ENCODE data around the gene EVI2B. TPM values are rescaled to one million over a fixed set of nuclear protein-coding genes. Genes with fewer than 3 reads are reported as not detected.
"Not testable (repeated sequence)": the region's sequence is repeated elsewhere in the genome, so short reads cannot be mapped to it uniquely, and the experiment has no call there.

Gene EVI2B, protein sequence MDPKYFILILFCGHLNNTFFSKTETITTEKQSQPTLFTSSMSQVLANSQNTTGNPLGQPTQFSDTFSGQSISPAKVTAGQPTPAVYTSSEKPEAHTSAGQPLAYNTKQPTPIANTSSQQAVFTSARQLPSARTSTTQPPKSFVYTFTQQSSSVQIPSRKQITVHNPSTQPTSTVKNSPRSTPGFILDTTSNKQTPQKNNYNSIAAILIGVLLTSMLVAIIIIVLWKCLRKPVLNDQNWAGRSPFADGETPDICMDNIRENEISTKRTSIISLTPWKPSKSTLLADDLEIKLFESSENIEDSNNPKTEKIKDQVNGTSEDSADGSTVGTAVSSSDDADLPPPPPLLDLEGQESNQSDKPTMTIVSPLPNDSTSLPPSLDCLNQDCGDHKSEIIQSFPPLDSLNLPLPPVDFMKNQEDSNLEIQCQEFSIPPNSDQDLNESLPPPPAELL
- polyA plus RNA-seq (2014; cell fraction: cytosol; rRNA removed): not detected in 2 replicates
- polyA plus RNA-seq (2014; cell fraction: nucleus; rRNA removed): not detected in 2 replicates

DNA sequence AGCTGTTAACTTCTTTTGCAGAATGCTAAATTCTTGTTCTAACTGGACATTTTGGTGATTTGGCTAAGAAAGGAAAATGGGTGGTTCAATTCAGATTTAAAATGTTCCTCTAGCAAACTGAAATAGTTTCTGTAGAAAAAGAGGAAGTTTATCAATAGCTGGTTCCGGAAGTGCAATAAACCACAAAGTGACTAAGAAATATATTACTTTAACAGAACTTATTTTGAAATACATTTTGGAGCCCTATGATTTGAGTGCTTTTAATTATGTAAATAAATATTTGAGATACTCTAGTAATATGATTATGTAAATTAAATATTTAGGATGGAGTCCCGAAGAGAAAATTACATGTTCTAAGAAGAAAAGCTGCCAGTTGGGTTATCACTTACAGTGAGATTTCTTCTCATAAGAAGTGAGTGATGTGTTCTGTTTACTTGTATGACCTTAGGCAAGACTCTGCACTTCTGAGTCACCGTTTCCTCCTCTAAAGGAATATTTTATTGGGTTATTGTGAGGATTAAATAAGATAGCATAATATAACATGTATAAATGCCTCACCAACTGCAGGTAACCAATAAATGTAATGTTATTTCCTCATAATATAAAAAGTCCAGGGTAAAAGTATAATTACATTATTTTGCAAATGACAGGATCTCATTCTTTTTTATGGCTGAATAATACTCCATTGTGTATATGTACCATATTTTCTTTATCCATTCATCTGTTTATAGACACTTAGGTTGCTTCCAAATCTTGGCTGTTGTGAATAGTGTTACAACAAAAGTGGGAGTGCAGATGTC is at the start of gene EVI2B:
EVI2B (minus strand) TSS at position 73 of the 800 bp plus-strand sequence. CDS start 8,445 bp downstream, outside the sequence.
- DNase-seq (ENCODE audit: low spot score): no peak

DNA sequence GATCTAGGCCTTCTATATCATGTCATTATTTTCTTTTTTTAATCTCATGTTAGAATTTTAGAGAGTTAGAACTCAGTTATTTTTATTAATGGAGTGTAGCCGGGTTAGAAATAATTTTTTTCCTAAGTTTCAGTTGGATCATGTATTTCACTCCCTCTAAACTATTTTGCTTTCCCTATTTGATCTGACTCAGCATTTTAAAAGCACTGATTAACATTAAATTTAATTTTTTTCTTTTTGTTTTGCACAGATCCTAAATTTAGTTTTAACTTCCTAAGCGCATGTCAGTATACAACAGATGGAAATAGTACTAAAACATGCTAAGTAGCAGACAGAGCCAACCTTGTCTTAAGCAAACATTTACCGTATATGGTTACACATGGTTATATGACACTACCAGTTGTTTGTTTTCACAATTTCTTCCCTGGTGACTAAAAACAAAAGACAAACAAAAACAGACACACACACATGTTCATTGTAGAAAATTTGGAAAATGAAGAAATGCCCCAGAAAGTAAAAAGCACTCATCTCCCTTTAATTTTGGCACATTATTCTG is 44.1 kb upstream of the EVI2B start:
- DNase-seq (ENCODE audit: low spot score): no peak

DNA sequence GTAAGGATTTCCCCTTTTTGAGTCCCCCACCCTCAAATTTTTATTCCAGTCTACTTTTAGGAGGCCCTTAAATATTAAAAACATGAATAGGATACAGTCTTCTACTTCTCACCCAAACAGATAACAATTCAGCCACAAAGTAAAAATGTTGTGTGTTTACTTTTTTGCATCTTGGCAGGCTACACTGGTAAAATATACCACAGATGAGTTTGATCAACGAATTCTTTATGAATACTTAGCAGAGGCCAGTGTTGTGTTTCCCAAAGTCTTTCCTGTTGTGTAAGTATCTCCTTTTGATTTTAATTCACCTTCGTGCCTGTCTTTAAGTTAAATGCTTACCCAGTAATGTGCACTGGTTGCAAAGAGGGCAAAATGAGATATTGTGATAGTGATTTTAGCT is 43.2 kb upstream of the EVI2B start:
- DNase-seq (ENCODE audit: low spot score): no peak

DNA sequence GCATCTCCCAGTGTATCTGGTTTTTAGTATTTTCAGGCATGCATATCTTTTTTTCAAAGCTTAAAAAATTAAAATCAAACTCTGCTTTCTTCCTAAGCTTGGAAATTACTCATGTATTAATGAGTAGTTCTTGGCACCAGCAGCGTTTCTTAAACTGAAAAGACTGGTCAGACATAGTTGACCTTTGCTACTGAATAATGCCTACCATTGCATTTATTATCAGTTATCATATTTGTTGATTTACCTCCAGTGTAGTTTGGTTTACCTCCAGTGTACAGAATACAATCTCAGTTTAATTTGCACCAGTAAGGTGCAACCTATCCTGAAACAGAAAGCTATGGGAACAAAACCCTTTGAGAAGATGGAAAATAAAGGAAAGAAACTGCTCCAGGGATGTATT is 42.1 kb upstream of the EVI2B start:
- DNase-seq (ENCODE audit: low spot score): no peak

DNA sequence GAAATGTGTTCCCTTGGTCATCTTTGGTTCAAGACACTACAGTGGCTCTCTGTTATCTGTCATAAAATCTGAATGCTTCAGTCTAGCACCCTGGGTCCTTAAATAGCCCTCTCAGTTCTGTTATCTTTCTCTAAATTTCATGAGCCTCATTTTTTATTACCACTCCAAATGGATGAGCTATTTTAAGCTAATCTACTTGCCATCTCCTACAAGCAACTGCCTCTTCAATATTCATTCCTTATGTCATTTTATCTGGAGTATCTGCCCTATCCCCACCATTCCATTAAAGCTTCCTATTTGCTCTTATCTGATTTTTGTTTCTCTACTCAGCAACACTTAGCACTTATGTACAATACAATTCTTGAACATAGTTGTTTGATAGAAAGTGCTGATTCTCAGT is 35.6 kb upstream of the EVI2B start:
- peak; percentile 23 for DNase-seq (ENCODE audit: low spot score)

DNA sequence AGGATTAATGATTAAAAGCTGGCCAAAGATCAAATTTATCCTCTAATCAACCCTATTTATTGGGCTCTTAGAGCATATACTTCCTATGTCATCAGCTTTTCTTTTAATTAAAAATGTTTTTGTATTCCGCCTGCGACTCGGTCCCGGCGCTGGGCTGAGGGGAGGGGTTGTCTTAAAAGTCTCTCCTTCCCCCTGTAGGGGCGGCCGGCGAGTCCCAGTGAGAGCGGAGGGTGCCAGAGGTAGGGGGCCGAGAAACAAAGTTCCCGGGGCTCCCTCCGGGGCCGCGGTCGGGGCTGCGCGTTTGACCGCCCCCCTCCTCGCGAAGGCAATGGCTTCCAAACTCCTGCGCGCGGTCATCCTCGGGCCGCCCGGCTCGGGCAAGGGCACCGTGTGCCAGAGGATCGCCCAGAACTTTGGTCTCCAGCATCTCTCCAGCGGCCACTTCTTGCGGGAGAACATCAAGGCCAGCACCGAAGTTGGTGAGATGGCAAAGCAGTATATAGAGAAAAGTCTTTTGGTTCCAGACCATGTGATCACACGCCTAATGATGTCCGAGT is 31.4 kb upstream of the EVI2B start:
- DNase-seq (ENCODE audit: low spot score): not testable (repeated sequence)

DNA sequence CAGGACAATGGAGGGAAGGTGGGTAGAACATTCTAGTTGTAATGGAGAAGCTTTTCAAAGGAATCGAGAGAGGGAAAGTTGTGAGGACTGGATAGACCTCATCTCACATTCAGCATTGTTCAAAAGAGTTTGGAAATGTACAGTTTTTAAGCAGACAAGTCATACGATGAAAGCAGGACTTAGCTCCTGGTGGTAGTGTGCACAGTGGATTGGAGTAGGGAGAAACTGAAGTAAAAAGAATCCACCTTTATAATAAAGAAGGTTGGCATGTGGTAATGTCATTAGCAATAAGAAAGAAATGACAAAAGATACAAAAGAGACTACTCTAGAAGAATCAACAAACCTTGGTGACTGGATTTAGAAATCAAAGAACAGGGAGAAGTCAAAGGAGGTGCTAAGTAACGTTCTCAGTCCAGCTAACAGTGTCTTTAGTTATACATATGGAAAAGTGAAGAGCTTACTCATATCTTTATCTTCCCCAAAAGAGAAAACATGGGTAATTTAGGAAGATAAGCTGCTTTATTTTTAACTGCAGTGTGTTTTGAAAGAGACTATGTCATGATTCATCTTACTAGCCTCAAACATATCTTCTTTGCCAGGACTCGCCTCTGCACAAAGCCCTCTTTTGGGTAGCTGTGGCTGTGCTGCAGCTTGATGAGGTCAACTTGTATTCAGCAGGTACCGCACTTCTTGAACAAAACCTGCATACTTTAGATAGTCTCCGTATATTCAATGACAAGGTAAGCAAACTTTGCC is 26.2 kb upstream of the EVI2B start:
- DNase-seq (ENCODE audit: low spot score): no peak

DNA sequence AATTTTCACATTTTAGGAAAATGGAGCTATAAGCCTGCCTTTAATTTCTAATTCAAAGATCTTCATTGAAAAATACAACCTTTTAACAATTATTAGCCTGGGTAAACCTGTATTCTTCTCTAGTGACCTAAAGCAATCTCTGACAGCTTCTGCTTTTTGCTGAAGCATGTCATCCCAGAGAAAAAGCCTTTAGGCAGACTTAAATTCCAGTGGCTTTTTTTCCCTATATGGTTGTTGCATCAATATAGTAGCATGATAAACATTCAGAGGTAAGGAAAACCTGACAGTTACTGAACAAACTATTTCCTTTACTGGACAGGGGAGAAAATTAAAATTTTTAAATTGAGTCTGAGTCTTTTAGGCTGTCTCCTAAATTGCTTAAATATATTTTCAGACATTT is 15.4 kb upstream of the EVI2B start:
- DNase-seq (ENCODE audit: low spot score): no peak

DNA sequence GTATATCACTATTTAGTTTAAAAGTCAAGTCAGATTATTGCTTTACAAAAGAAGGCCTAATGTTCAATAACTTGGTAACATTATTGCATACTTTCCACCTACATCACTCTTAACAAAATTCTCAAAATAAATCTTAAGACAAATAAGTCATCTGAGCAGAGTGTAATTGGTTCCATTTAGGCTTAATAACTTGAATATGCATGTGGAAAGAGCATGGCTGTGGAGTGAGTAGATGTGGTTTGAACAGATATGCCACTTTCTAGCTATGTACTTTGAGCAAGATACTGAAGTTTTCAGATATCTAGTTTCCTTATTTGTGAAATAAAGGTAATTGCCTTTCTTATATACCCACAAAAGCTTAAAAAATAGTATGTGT is 14.3 kb upstream of the EVI2B start:
- no peak for DNase-seq (ENCODE audit: low spot score)

DNA sequence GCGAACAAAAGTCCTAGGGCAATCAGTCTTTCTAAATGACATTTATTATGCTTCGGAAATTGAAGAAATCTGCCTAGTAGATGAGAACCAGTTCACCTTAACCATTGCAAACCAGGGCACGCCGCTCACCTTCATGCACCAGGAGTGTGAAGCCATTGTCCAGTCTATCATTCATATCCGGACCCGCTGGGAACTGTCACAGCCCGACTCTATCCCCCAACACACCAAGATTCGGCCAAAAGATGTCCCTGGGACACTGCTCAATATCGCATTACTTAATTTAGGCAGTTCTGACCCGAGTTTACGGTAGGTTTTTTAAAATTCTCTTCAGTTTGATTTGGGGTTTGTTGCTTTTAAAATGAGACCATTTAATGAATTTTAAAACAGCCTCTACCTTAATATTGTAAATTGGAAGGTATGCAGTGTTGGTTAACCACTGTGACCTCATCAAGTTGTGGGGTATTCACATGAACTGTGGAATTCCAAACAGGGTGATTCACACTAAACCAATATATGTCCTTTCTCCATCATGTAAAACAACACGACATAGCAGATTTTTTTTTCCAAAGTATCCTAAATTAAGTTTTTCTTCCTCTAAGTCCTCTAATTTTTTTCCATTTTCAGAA is 13.8 kb upstream of the EVI2B start:
- no peak for DNase-seq (ENCODE audit: low spot score)

DNA sequence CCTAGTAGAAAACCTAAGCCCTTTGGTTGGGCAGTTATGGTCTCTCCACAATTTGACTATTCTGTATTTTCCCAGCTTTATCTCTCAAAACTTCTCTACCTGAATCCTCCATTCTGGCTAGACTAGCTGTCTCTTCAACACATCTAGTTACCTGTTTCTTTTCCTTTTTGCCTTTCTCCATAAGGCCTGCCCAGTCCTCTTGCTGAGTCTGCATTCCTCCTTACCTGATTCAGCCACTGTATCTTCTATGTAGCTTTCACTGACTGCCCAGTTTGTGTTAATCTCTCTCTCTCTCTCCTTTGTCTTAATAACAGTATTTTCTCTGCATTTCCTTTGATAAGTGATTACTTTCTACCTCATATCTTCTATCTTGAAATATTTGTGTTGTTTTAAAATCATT is 9.7 kb upstream of the EVI2B start:
- DNase-seq (ENCODE audit: low spot score): no peak

DNA sequence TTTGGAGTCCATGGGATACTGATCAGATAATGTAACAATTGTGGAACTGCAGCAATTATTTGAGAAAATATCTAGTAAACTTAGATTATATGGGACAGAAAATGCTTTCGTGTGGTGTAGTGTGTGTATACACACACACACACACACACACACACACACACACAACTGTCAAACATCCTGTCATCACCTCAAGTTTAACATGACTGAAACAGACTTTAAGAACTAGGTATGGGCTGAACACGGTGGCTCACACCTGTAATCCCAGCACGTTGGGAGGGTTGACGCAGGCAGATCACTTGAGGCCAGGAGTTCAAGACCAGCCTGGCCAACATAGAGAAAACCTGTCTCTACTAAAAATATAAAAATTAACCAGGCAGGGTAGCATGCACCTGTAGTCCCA is 8.1 kb upstream of the EVI2B start:
- no peak for DNase-seq (ENCODE audit: low spot score)

DNA sequence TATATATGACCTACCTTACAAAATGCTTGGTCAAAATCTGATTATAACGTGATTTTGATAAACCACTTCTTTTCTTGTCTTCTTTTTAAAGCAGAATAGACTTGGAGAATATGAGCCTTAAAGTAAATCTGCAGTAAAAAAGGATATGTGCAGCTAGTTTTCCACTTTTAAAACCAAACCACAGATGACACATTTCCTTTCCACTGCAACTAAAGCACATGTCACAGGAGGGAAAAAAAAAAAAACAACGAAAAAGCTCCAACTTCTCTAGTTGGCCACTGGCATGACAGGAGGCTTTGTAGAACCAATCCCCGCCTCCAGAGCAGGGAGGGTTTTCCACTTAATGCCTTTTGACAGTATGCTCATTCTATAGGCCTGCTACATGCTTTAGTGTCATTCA is 7.6 kb upstream of the EVI2B start, which contains the start of gene EVI2A:
EVI2A (minus strand) TSS at position 142 of the 400 bp plus-strand sequence. CDS start 2,609 bp downstream, outside the sequence.
- no peak for DNase-seq (ENCODE audit: low spot score)

DNA sequence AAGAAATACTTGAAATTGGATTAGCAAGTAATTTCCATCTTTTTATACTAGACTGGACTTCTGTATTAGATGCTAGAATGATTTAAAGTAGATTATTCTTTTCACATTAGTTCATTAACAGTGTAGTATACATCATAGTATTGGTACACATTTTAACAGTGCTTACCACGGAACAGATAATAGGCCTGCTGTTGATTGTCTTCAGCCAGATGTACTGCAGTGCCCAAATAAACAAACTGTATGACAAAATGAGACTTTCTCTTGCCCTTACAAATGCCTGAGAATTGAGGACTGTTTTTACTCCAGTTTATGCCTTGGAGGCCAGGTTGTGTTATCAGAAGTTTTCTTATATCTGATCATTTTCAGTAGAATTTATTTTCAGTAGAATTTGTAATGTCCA is 6.9 kb upstream of the EVI2B start:
- DNase-seq (ENCODE audit: low spot score): no peak

DNA sequence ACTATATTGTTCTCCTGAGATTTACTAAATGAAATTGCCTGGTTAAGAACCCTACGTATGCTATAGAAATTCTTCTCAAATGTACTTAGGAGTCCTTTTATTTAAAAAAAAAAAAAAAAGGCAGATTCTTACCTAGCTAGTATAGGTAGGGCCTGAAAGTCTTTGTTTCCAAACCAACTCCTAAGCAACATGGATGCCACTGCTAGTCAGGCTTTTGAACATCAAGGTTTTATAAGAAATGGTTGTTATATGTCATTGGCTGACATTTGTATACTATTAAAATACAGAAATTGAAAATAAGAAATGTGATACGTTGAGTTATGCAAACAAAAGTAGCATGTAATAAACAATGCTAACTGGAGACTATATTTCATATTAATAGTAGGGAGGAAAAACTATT is 6.4 kb upstream of the EVI2B start:
- DNase-seq (ENCODE audit: low spot score): no peak

DNA sequence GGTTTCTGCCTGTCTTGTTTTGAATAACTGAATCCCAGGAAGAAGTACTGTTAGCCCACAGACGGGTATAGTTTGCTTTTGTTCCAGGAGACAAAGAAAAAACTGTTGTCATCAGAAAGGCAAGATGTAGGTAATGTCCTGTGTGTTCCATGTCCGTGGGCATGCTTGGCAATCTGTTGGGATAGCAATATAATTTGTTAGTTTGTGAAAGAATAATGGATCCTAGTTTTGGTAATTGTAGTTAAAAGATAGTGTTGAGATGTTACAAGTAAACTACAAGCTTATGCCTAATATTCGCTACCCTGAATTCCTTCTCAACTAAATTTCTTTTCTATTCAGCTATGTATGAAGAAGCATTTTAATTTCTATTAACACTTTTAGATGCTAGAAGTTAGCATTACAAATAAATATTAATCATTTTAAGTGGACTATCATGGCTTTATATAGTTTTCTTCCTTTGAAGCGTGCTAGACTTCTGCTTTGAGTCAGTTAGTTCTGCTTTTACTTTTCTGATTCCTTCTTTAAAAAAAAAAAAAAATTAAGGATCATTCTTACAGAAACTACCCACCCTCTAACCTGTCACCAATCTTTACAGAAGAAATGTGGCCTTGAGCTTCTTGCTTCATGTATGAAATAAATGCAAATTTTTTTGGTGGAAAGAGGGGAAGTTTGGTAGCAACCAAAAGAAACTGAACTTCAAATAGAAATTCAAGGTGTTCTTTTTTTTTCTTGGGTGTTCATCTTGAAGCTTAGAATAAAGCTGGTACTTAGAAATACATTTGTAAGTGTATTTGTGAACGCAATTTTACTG is 5.2 kb upstream of the EVI2B start:
- no peak for DNase-seq (ENCODE audit: low spot score)

DNA sequence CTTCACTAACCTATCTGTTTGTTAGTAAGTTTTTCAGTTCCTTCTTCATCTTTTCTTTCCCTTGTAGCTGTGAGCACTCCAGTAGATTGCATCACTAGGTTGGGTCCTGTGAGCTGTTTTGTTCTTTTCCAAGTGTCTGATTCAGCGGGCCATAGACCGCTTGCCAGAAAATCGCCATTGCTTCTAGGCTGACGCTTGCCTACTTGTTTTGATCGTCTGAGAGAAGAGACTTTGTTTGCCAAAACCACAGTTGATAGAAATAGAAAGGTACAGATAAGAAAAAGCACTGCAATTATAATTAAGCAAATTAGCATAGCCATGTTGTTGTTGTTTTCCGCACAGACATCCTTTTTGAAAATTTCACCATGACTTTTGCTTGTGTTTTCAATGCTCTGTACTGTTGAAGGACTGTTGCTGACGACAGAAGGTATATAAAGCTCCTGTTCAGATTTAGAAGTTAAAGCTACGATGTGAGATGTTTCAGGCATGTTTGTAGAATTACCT is 4.5 kb upstream of the EVI2B start:
- DNase-seq (ENCODE audit: low spot score): no peak

DNA sequence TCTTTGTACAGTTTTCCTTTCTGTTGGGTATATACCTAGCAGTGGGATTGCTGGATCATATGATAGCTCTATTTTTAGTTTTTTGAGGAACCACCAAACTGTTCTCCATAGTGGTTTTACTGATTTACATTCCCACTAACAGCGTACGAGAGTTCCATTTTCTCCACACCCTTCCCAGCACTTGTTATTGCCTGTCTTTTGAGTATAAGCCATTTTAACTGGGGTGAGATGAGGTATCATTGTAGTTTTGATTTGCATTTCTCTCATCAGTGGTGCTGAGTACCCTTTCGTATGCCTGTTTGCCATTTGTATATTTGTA is 887 bp upstream of the EVI2B start:
- DNase-seq (ENCODE audit: low spot score): no peak

DNA sequence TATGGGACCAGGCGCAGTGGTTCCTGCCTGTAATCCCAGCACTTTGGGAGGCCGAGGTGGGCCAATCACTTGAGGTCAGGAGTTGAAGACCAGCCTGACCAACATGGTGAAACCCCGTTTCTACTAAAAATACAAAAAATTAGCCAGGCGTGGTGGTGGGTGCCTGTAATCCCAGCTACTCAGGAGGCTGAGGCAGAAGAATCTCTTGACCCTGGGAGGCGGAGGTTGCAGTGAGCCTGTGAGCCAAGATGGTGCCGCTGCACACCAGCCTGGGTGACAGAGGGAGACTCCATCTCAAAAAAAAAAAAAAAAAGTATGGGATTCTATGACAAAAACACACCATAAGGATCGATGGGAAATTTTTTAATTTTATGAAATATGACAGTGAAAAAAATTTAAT is 1.6 kb downstream of the EVI2B start:
- DNase-seq (ENCODE audit: low spot score): not testable (repeated sequence)

DNA sequence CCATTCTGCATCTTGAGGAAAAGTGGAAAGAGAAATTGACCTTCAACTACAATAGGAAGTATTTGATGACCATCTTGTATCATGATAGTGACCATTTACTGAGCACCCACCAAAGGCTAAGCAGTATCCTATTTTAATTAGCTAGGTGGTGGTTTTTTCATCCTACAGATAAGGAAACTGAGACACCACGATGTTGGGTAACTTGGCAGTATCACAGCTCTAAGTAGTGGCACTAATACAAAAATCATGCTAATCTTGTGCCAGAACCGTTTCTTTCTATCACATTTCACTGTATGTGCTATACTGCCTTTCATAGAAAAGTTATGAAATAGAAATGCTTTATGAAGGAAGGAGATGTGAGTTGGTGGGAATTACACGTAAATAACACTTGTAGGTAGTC is 2.3 kb downstream of the EVI2B start:
- DNase-seq (ENCODE audit: low spot score): no peak

All from SK-N-DZ (cell line).